ENCODE measurements around the gene ZFYVE19. TPM values are rescaled to one million over a fixed set of nuclear protein-coding genes. Genes with fewer than 3 reads are reported as not detected.

ZFYVE19 gene
- total RNA-seq, 4 donors from 2014 or later = 13.3 to 25.5 (median 19.7) TPM

GRCh38 chr15:40812721-40813425 is 6.0 kb downstream of the ZFYVE19 start:
- peaks cover 3 to 14% (median 13%) of the 10 kb centered on the region in 3 donors for H3K4me1 ChIP-seq
- H3K27ac ChIP-seq = no peak overlapping the region
- no peak for TF ChIP-seq POLR2AphosphoS5 (IDR thresholded peaks at IDR 0.05)
- no peak for TF ChIP-seq POLR2A (IDR thresholded peaks at IDR 0.05)
- no peak for TF ChIP-seq EP300 (IDR thresholded peaks at IDR 0.05)
- TF ChIP-seq CTCF (IDR thresholded peaks at IDR 0.05) = no peak
- WGBS, 2 donors (ENCODE audit: low coverage in 1 of 2) = 80 to 100% methylated on average over 1 of the region's 12 CpGs
- H3K36me3 ChIP-seq = peaks cover 0 to 57% of the 10 kb centered on the region in 2 donors
- no peak overlapping the region for H3K4me3 ChIP-seq
- no peak for ATAC-seq
- H3K9me3 ChIP-seq = no peaks in the 10 kb centered on the region
- no peaks in the 10 kb centered on the region for H3K27me3 ChIP-seq

DNA sequence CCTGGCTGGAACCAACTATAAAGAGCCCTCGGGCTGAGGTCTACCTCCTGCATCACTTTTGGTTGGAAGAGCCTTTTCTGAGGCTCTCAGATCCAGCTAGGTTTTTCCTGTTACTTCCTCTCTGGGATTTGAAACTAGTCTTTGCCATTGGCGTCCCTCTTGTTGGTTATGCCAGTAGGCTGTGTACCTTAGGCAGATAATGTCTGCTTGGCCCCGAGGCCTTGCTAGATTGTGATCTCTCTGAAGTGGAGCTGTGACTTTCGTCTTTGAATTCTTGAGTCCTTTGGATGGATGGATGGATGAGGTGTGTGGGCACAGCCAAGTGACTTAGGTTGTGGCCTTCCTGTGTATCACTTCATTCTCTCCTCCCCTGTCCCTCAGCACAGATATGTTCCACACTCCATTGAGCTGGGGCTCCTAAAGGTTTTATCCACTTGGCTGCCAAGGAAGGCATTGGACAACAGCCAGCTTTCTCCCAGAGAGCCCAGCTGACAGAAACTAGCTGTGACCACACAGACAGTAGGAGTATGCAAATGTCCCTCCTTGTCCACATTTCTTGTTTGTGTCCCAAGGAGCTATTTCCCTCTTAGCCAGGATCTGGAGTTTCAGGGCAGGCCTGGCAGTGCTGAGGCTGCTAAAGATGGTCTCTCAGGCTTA is 8.3 kb downstream of the ZFYVE19 start:
- Histone ChIP-seq H3K27ac (no peak overlapping the region), H3K9me3 (no peaks in the 10 kb centered on the region), H3K4me3 (no peak overlapping the region), H3K27me3 (no peaks in the 10 kb centered on the region), H3K36me3 (peaks cover 0 to 45% of the 10 kb centered on the region in 2 donors), H3K4me1 (no peaks in the 10 kb centered on the region)
- WGBS, 2 donors (ENCODE audit: low coverage in 1 of 2) = 48 to 100% methylated on average over 2 to 3 of the region's 4 CpGs
- no peak for TF ChIP-seq CTCF (IDR thresholded peaks at IDR 0.05)
- no peak for TF ChIP-seq POLR2AphosphoS5 (IDR thresholded peaks at IDR 0.05)
- no peak for TF ChIP-seq POLR2A (IDR thresholded peaks at IDR 0.05)
- no peak for TF ChIP-seq EP300 (IDR thresholded peaks at IDR 0.05)
- ATAC-seq = no peak

DNA sequence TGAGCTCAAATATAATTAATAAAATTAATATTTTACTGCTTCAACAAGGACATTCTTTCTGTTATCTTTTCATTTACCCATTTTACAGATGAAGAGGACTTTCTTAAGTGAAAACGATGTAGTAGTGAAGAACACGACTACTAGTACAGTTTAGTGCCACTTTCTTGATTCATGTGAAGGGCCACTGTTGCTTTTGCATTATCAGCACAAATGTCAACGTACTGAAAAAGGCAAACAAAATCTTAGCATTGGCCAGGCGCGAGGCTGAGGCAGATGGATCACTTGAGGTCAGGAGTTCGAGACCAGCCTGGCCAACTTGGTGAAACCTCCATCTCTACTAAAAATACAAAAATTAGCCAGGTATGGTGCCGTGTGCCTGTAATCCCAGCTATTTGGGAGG is 12.2 kb downstream of the ZFYVE19 start:
- TF ChIP-seq POLR2AphosphoS5 (IDR thresholded peaks at IDR 0.05) (no peak), CTCF (IDR thresholded peaks at IDR 0.05) (no peak), EP300 (IDR thresholded peaks at IDR 0.05) (no peak), POLR2A (IDR thresholded peaks at IDR 0.05) (no peak)
- WGBS, 2 donors (ENCODE audit: low coverage in 1 of 2) = 68 to 69% methylated on average over 7 of the region's 7 CpGs

DNA sequence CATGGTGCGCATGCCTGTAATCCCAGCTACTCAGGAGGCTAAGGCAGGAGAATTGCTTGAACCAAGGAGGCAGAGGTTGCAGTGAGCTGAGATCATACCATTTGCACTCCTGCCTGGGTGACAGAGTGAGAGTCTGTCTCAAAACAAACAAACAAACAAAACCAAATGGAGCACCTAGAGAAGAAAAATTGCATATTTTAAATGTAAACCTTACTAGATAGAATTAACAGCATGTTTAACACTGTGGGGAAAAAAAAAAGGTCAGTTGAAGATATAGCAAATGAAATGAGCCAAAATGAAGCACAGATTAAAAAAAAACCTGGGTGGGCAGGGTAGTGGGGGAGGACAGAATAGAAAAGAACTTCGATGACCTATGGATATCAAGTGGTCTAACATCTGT is 14.3 kb downstream of the ZFYVE19 start:
- Histone ChIP-seq H3K27me3 (peaks cover 15% of the 10 kb centered on the region), H3K4me3 (no peak overlapping the region), H3K4me1 (no peaks in the 10 kb centered on the region), H3K27ac (no peak overlapping the region), H3K36me3 (no peaks in the 10 kb centered on the region), H3K9me3 (no peaks in the 10 kb centered on the region)
- TF ChIP-seq POLR2AphosphoS5 (IDR thresholded peaks at IDR 0.05) (no peak), CTCF (IDR thresholded peaks at IDR 0.05) (no peak), POLR2A (IDR thresholded peaks at IDR 0.05) (no peak), EP300 (IDR thresholded peaks at IDR 0.05) (no peak)
- 77 to 83% methylated on average over 1 to 2 of the region's 2 CpGs for WGBS, 2 donors (ENCODE audit: low coverage in 1 of 2)
- ATAC-seq = no peak

More for the DNA sequence above, 12.2 kb downstream of the ZFYVE19 start:
- Histone ChIP-seq H3K36me3 (peaks cover 0 to 12% of the 10 kb centered on the region in 2 donors), H3K27me3 (peaks cover 5% of the 10 kb centered on the region), H3K9me3 (no peaks in the 10 kb centered on the region), H3K4me1 (no peaks in the 10 kb centered on the region), H3K4me3 (no peak overlapping the region), H3K27ac (no peak overlapping the region)
- no peak for ATAC-seq
